Glomerular visceral epithelial cell (primary cell): ENCODE measurements around the gene SLC4A9.
"Not testable (repeated sequence)": the region's sequence is repeated elsewhere in the genome, so short reads cannot be mapped to it uniquely, and the experiment has no call there.

ENCODE experiments used
- DNase-seq: peaks from one replicate; pipeline ENCODE4 v3.0.0-alpha.2; 2016; ENCODE audit errors: extremely low spot score

Gene SLC4A9

DNA sequence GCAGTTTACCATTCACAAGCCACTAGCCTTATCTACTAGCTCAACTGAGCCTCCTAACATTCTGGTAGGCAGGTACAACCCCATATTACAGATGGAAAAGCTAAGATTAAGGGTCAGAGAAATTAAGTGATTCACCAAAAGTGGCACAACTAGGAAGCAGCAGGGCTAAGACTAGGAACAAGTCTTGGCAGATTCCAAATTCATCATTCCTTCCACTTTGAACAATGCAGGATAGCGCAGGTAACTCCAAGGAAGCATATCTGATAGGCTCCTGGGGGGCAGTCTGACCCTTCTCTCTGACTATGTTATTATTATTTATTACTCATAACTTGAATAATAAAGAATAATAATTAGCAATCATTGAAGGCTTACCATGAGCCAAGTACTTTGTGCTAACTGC lies 22.1 kb upstream of the SLC4A9 start:
- DNase-seq, result no peak

DNA sequence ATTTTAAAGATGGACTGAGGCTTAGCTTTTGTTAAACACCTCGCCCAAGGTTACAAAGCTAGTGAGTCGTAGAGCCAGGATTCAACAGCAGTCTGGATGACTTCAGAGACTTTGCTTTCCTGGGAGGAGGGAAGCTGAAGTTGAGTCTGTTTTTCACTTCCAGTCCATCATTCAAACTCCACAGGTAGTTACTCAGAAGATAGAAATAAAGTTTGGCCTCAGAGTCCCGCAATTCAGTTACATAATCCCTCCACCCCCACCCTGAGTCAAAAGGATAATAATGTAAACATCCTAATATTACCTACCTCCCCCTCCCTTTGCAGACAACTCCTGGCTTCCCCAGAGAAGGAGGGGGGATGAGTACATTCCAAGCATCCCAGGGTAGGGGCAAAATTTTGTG lies 21.7 kb upstream of the SLC4A9 start:
- DNase-seq, result no peak

GRCh38 chr5:140338908-140339307 lies 21.1 kb upstream of the SLC4A9 start:
- no peak for DNase-seq

GRCh38 chr5:140339636-140340035 lies 20.4 kb upstream of the SLC4A9 start:
- DNase-seq, result no peak

DNA sequence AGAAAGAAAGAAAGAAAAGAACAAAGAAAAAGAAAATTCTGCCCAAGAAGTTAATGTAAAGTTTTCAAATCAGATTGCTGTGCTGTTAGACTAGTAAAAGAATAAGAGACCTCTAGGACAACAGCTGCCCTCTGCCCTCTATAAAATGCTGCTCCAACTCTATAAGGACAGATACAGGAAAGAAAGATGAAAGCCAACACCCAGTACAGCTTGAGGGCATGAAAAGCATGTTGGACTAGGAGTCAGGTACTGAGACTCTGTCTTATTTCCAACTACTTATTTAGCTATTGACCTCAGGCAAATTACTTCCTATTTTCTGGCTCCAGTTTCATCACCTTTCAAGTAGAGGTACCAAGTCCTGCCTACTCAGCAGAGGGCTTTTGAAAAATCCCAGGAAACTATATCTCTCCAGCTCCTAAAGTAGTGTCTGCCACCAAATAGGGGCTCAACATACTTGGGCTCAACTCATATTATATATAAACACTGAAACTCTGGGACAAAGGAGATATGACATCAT lies 19.3 kb upstream of the SLC4A9 start:
- no peak for DNase-seq

GRCh38 chr5:140341591-140341990 lies 18.4 kb upstream of the SLC4A9 start:
- DNase-seq, result no peak

DNA sequence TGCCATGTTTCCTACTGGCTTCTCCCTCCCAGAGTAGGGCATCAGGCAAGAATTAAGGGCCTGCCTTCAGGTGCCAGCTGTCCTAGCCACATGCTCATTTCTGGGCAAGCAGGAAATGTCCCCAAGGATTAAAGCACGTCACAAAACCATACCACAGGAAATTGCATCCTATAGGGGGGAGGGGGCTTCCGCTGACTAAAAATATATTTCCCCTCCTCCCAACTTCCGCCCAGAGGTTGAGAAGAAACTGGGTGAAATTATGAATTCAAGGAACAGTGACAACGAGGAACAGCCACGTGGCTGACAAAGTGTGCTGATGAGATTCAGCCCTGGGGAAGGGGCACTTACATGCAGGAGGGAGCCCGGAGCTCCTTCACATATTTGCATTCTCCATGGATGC lies 17.7 kb upstream of the SLC4A9 start:
- DNase-seq, result no peak

DNA sequence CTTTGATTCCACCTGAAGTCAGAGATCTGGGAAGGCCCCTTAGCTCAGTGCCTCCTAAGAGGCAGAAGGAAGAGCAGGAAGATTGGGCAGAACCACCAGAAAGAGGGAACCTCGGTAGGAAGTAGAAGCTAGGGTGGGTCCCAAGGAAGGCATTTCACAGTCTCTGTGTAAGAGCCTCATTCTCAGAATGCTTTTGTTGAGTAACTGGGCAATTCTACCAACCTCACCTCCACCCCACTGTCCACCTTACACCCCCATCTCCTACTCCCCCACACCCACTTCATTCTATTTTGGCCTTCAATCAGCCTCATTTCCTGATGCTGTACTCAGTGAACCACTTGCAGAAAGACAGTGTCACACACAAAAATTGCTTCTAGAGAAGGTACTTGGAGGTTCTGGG lies 17.1 kb upstream of the SLC4A9 start:
- DNase-seq, result no peak

DNA sequence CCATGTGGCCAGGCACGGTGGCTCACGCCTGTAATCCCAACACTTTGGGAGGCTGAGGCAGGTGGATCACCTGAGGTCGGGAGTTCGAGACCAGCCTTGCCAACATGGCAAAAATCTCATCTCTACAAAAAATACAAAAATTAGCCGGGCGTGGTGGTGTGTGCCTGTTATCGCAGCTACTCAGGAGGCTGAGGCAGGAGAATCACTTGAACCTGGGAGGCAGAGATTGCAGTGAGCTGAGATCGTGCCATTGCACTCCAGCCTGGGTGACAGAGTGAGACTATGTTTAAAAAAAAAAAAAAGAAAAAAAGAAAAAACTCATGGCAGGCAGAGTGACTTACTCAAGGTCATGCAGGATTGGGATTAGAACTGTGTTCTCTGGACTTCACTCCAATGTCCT lies 16.1 kb upstream of the SLC4A9 start:
- not testable (repeated sequence) for DNase-seq

- peak; percentile 87 for DNase-seq
These were observed 15.1 kb upstream of the SLC4A9 start for GRCh38 chr5:140344683-140345423.

DNA sequence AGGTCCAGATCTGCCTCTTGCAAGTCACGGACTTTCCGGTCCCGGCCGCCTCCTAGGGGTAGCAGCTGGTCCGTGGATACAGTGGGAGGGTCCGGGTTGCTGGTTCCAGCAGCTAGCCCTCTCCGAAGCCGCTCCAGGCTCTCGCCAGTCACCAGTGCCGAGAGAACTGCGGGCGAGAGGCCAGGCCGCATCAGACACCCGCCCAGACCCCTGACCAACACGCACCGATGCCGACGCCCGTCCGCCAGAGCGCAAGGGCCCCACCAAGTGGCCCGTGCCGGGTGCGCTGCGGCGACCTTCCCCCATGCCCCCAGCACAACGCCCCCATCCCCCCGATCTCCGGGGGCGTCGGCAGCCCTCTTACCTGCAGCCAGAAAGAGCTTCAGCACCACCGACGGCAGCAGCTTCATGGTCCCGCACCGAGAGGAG lies 14.1 kb upstream of the SLC4A9 start:
- peak; percentile 72 for DNase-seq

GRCh38 chr5:140346348-140347221 lies 13.4 kb upstream of the SLC4A9 start, which contains the start of gene HBEGF:
TSS of gene HBEGF (minus strand) at chr5:140346603. CDS start at chr5:140346328, 275 bp downstream.
- peak; percentile 83 for DNase-seq

DNA sequence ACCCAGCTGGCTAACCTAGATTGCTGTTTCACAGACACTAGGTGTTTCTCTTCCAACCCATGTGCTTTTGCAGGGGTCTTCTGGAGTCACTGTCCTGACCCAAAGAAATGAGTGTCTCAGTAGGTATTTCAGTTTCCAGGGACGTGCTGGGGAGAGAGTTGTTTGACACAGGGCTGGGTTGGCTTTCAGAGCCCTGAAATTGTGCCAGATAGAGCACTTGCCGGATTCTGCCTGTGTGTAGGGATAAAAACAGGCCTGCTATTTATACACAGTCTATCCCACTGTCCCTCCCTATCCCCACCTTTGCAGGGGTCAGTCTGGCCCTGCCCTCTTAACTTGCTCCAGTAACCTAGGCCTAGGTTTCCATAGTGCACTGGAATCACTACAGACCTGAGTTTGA lies 12.6 kb upstream of the SLC4A9 start:
- no peak for DNase-seq

DNA sequence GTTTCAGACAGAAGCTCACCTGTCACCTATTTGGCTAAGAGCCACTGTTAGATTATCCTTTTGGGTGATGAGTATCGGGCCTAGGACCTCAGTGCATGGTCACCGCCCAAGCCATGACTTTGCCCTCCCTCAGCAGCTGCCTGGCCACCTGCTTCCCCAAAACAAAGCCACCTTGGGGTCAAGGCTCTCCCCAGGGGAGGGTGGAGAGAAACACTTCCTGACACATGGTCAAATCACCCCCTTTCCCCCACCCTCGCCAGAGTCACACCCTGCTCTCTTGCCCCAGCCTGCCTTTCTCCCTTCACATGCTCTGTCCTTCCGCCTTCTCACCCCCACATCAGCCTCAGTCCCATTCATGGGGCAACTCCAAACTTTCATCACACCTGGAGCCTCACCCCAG lies 11.9 kb upstream of the SLC4A9 start:
- DNase-seq, result no peak

GRCh38 chr5:140349244-140349643 lies 10.8 kb upstream of the SLC4A9 start:
- no peak for DNase-seq

DNA sequence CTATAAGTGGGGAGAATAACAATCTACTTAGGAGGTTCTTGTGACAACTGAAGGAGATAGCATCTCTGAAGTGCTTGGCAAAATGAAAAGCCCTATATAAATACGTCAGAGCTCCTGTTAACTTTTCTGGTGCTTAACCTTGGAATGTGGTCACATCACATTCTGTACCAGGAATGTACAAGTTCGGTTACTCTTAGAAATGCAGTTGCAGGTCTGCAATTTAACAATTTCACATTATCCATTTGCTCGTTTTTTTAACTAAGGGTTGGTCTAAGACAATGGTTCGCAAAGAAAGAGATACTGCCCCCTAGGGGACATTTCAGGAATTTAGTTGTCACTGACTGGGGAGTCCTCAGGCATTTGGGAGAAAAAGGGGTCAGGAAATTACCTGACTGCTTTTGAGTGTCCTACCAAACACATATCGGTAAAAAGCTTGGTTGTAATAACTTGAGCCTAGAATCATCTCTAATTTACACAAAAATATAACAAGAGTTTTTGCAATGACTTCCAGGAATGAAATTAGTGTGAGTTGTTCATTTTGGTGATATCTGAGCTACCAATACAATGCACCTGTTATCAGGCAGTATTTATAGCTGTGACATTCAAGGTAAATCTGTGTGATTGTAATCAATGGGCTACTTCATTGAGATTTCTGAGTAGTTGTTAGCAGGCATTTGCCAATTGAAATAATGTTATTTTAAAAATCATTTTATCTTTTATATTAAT lies 8.2 kb upstream of the SLC4A9 start:
- peak; percentile 78 for DNase-seq

- DNase-seq, result no peak
These were observed 4.4 kb upstream of the SLC4A9 start for GRCh38 chr5:140355546-140355945.

- DNase-seq, result no peak
These were observed 2.9 kb upstream of the SLC4A9 start for GRCh38 chr5:140356853-140357725.

- peak; percentile 92 for DNase-seq
These were observed 2.3 kb upstream of the SLC4A9 start for GRCh38 chr5:140357726-140358093.

GRCh38 chr5:140358738-140359310 lies 1.2 kb upstream of the SLC4A9 start:
- DNase-seq, result peak; percentile 36
